Stomach (tissue), 4 donors: Measurements from ENCODE around the gene CCDC158.

Source experiments
- POLR2A ChIP-seq, 4 donors: fragments of 450-650 bp; IDR thresholded peaks; one replicate each; pipeline ENCODE4 v1.6.1; 2016; ENCODE audit warnings: antibody characterized with exemption in 4 of 4, control low read depth in 2 of 4, mild to moderate bottlenecking in 1 of 4, moderate library complexity in 1 of 4
- POLR2AphosphoS5 ChIP-seq, 3 donors: sonication (generic); formaldehyde crosslinking; IDR thresholded peaks; one replicate each; pipeline ENCODE4 v1.6.1; 2016; ENCODE audit warnings: antibody characterized with exemption in 3 of 3
- TF ChIP-seq, protein P1 (sequence below), 7 experiments: fragments of 450-650 bp in 4 of 7; fragments of 200-600 bp in 3 of 7; sonication (generic) in 3 of 7; IDR thresholded peaks; one replicate each; pipeline ENCODE4 v1.5.1; 2016 to 2019; ENCODE audit warnings: antibody characterized with exemption in 7 of 7, control low read depth in 2 of 7, mild to moderate bottlenecking in 1 of 7

DNA sequence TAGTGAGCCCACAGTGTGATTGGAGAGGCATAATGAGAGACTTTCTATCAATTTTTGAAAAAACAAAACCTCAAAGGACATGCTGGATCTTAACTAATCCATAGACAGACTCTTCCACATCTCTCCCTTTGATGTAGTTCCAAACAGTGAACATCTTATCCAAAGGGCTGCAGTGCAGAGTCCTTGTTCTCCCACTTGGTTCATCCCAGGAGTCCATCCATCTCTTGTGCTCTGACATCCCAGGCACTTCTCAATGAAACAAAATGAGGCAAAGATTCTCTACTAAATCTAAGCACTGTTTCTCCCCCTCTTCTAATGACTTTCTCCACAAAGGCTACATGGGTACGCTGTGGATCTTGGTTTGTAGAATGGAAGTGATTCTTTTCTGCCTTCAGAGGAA lies 22.4 kb upstream of the CCDC158 start:
- TF ChIP-seq POLR2AphosphoS5 (IDR thresholded peaks at IDR 0.05) (no peak), POLR2A (IDR thresholded peaks at IDR 0.05) (no peak)
- TF ChIP-seq, protein P1, sequence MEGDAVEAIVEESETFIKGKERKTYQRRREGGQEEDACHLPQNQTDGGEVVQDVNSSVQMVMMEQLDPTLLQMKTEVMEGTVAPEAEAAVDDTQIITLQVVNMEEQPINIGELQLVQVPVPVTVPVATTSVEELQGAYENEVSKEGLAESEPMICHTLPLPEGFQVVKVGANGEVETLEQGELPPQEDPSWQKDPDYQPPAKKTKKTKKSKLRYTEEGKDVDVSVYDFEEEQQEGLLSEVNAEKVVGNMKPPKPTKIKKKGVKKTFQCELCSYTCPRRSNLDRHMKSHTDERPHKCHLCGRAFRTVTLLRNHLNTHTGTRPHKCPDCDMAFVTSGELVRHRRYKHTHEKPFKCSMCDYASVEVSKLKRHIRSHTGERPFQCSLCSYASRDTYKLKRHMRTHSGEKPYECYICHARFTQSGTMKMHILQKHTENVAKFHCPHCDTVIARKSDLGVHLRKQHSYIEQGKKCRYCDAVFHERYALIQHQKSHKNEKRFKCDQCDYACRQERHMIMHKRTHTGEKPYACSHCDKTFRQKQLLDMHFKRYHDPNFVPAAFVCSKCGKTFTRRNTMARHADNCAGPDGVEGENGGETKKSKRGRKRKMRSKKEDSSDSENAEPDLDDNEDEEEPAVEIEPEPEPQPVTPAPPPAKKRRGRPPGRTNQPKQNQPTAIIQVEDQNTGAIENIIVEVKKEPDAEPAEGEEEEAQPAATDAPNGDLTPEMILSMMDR (IDR thresholded peaks at IDR 0.05) = no peak
